Trophoblast cell (in vitro differentiated cells and primary cell): ENCODE measurements around the gene SGSM2.

ENCODE experiments used
- DNase-seq, 2 donors: peaks; one replicate each; pipeline ENCODE4 v3.0.0-alpha.2; 2016
- H2AFZ ChIP-seq: 2 replicates; pipeline ENCODE4 v1.6.1; 2013; ENCODE audit warnings: low read length, moderate library complexity, mild to moderate bottlenecking; ENCODE audit not compliant: insufficient read depth, poor library complexity
- H2AK5ac ChIP-seq: 2 replicates; pipeline ENCODE4 v1.6.1; 2013; ENCODE audit warnings: mild to moderate bottlenecking, low read length
- H2BK120ac ChIP-seq: 2 replicates; pipeline ENCODE4 v1.6.1; 2013; ENCODE audit warnings: low read length, mild to moderate bottlenecking, moderate library complexity; ENCODE audit not compliant: insufficient read depth, poor library complexity
- H2BK12ac ChIP-seq: 2 replicates; pipeline ENCODE4 v1.6.1; 2013; ENCODE audit warnings: mild to moderate bottlenecking, low read length, moderate library complexity
- H2BK5ac ChIP-seq: 2 replicates; pipeline ENCODE4 v1.6.1; 2013; ENCODE audit warnings: low read length, low read depth, moderate library complexity, mild to moderate bottlenecking; ENCODE audit not compliant: poor library complexity
- H3K14ac ChIP-seq: 2 replicates; pipeline ENCODE4 v1.6.1; 2013; ENCODE audit warnings: mild to moderate bottlenecking, low read length
- H3K18ac ChIP-seq: 2 replicates; pipeline ENCODE4 v1.6.1; 2013; ENCODE audit warnings: mild to moderate bottlenecking, low read length
- H3K23ac ChIP-seq: 2 replicates; pipeline ENCODE4 v1.6.1; 2013; ENCODE audit warnings: low read length
- H3K27ac ChIP-seq: 2 replicates; pipeline ENCODE4 v1.5.1; 2013; ENCODE audit warnings: low read depth, mild to moderate bottlenecking, inconsistent platforms, low read length, moderate library complexity
- H3K27me3 ChIP-seq: 2 replicates; pipeline ENCODE4 v1.6.1; 2013; ENCODE audit warnings: inconsistent platforms, mild to moderate bottlenecking, low read length, moderate library complexity; ENCODE audit not compliant: insufficient read depth
- H3K36me3 ChIP-seq, 2 experiments: 1 replicate in 1 of 2; 2 replicates in 1 of 2; pipeline ENCODE4 v1.6.1; 2013; ENCODE audit warnings: low read length in 2 of 2, mild to moderate bottlenecking in 2 of 2, moderate library complexity in 1 of 2; ENCODE audit not compliant: insufficient read depth in 2 of 2, control insufficient read depth in 1 of 2
- H3K4ac ChIP-seq: 2 replicates; pipeline ENCODE4 v1.6.1; 2013; ENCODE audit warnings: low read depth, mild to moderate bottlenecking, low read length, moderate library complexity
- H3K4me1 ChIP-seq, 2 experiments: 1 replicate in 1 of 2; 2 replicates in 1 of 2; pipeline ENCODE4 v1.6.1; 2013; ENCODE audit warnings: low read length in 2 of 2, mild to moderate bottlenecking in 2 of 2, moderate library complexity in 1 of 2; ENCODE audit not compliant: insufficient read depth in 2 of 2, control insufficient read depth in 1 of 2
- H3K4me2 ChIP-seq: 2 replicates; pipeline ENCODE4 v1.6.1; 2013; ENCODE audit warnings: inconsistent platforms, mild to moderate bottlenecking, low read length, moderate library complexity
- H3K4me3 ChIP-seq: 2 replicates; pipeline ENCODE4 v1.5.1; 2013; ENCODE audit warnings: mild to moderate bottlenecking, low read depth, low read length, inconsistent platforms
- H3K79me1 ChIP-seq: one replicate; pipeline ENCODE4 v1.6.1; 2013; ENCODE audit warnings: low read length
- H3K79me2 ChIP-seq: 2 replicates; pipeline ENCODE4 v1.6.1; 2013; ENCODE audit warnings: low read length, mild to moderate bottlenecking; ENCODE audit not compliant: control insufficient read depth, insufficient read depth, poor library complexity
- H3K9ac ChIP-seq: 2 replicates; pipeline ENCODE4 v1.6.1; 2013; ENCODE audit warnings: mild to moderate bottlenecking, low read length
- H3K9me3 ChIP-seq: 2 replicates; pipeline ENCODE4 v1.6.1; 2013; ENCODE audit warnings: low read depth, mild to moderate bottlenecking, control low read depth, inconsistent platforms, low read length; ENCODE audit not compliant: insufficient read depth
- H4K12ac ChIP-seq: 2 replicates; pipeline ENCODE4 v1.6.1; 2013; ENCODE audit warnings: low read depth, mild to moderate bottlenecking, low read length, moderate library complexity
- H4K8ac ChIP-seq: 2 replicates; pipeline ENCODE4 v1.6.1; 2013; ENCODE audit warnings: low read depth, mild to moderate bottlenecking, low read length, moderate library complexity
- H4K91ac ChIP-seq: one replicate; pipeline ENCODE4 v1.6.1; 2013; ENCODE audit warnings: low read depth, mild to moderate bottlenecking, low read length, moderate library complexity
- WGBS: extraction: QIAGEN DNeasy Blood & Tissue Kit; methylation state at CpG from one replicate; pipeline ENCODE4 v1.1.7; 2013; ENCODE audit warnings: missing lambda C conversion rate; ENCODE audit not compliant: insufficient read length, insufficient coverage; ENCODE audit errors: extremely low coverage; 5-methylcytosine and 5-hydroxymethylcytosine counted together

SGSM2 gene

DNA sequence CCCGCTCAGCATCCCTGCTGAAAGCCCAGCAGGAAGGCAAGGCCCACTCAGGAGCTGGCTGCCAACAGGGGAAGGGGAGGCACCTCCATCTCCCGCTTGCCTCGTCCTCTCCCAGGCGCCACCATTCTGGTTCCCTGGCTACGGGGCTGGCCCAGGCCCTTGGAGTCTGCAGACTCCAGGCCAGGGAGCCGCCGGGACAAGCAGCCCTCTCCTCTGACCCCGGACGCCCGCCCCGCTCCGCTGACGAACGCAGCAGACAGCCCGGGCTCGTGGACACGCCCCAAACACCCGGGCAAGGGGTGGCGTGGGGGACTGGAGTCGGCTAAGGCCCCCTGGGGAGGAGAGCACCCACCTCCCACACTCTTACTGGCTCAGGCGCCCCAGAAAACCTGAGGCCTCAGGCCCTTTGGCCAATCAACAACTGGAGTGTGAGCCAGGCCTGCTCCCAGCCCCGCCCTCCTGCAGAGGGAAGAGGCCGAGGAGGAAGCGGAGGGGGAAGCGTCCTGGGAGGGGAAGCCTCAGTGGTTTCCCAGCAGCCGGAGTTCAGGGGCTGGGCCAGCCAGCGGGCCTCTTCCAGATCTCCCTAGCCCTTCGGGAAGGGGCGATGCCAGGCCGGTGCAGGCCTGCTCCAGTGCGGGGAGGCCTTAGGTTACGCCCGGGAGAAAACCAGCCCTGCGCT, 59.4 kb downstream of the SGSM2 start:
- peak overlapping the region; percentile 95 for H4K91ac ChIP-seq
- H3K9me3 ChIP-seq = no peaks in the 10 kb centered on the region
- no CpG with 5 or more reads among the region's 34 CpGs for WGBS
- H3K4ac ChIP-seq = peak overlapping the region; percentile 44
- no peaks in the 10 kb centered on the region for H3K27me3 ChIP-seq
- peak overlapping the region; percentile 73 for H3K18ac ChIP-seq
- H4K8ac ChIP-seq = peak overlapping the region; percentile 72
- H3K4me1 ChIP-seq = peaks cover 41 to 44% of the 10 kb centered on the region in 2 experiments
- H3K23ac ChIP-seq = no peak overlapping the region
- H3K4me2 ChIP-seq = peak overlapping the region; percentile 70
- peaks cover 28% of the 10 kb centered on the region for H3K79me2 ChIP-seq
- peak overlapping the region; percentile 73 for H2AK5ac ChIP-seq
- H2AFZ ChIP-seq = peak overlapping the region; percentile 50
- peaks cover 55% of the 10 kb centered on the region for H3K79me1 ChIP-seq
- H4K12ac ChIP-seq = no peak overlapping the region
- no peaks in the 10 kb centered on the region for H3K36me3 ChIP-seq
- H3K27ac ChIP-seq = peak overlapping the region; percentile 91
- peak overlapping the region; percentile 59 for H3K14ac ChIP-seq
- H3K9ac ChIP-seq = peak overlapping the region; percentile 59
- H2BK12ac ChIP-seq = peak overlapping the region; percentile 44
- DNase-seq = peak; percentile 68 to 81
- peak overlapping the region; percentile 66 for H2BK5ac ChIP-seq
- H2BK120ac ChIP-seq = peak overlapping the region; percentile 43
- peak overlapping the region; percentile 26 for H3K4me3 ChIP-seq

- peak overlapping the region; percentile 57 for H3K4me2 ChIP-seq
- DNase-seq = no peak
- peaks cover 57% of the 10 kb centered on the region for H3K79me1 ChIP-seq
- H2BK12ac ChIP-seq = peak overlapping the region; percentile 74
- H3K27ac ChIP-seq = peak overlapping the region; percentile 88
- H3K14ac ChIP-seq = peak overlapping the region; percentile 59
- H2AK5ac ChIP-seq = peak overlapping the region; percentile 92
- WGBS = no CpG with 5 or more reads among the region's 12 CpGs
- no peak overlapping the region for H2AFZ ChIP-seq
- peak overlapping the region; percentile 50 for H3K9ac ChIP-seq
- no peaks in the 10 kb centered on the region for H3K27me3 ChIP-seq
- H2BK120ac ChIP-seq = peak overlapping the region; percentile 49
- H3K23ac ChIP-seq = no peak overlapping the region
- peak overlapping the region; percentile 30 for H4K12ac ChIP-seq
- H3K4ac ChIP-seq = peak overlapping the region; percentile 44
- H3K36me3 ChIP-seq = no peaks in the 10 kb centered on the region
- peaks cover 35 to 43% of the 10 kb centered on the region in 2 experiments for H3K4me1 ChIP-seq
- no peaks in the 10 kb centered on the region for H3K9me3 ChIP-seq
- no peak overlapping the region for H3K4me3 ChIP-seq
- peak overlapping the region; percentile 71 for H3K18ac ChIP-seq
- H2BK5ac ChIP-seq = peak overlapping the region; percentile 53
- peak overlapping the region; percentile 95 for H4K91ac ChIP-seq
- peak overlapping the region; percentile 72 for H4K8ac ChIP-seq
- H3K79me2 ChIP-seq = peaks cover 26% of the 10 kb centered on the region
Observed at GRCh38 chr17:2397247-2398171, 60.2 kb downstream of the SGSM2 start.

GRCh38 chr17:2398182-2398581, 60.9 kb downstream of the SGSM2 start:
- peak overlapping the region; percentile 82 for H3K14ac ChIP-seq
- peak overlapping the region; percentile 57 for H3K27ac ChIP-seq
- H2BK5ac ChIP-seq = peak overlapping the region; percentile 24
- H4K8ac ChIP-seq = no peak overlapping the region
- no peaks in the 10 kb centered on the region for H3K36me3 ChIP-seq
- H4K12ac ChIP-seq = peak overlapping the region; percentile 54
- H3K4me2 ChIP-seq = peak overlapping the region; percentile 60
- H3K79me2 ChIP-seq = peaks cover 25% of the 10 kb centered on the region
- H4K91ac ChIP-seq = peak overlapping the region; percentile 95
- no peaks in the 10 kb centered on the region for H3K9me3 ChIP-seq
- peaks cover 53% of the 10 kb centered on the region for H3K79me1 ChIP-seq
- no peaks in the 10 kb centered on the region for H3K27me3 ChIP-seq
- no CpG with 5 or more reads among the region's 10 CpGs for WGBS
- peak overlapping the region; percentile 92 for H2AK5ac ChIP-seq
- no peak overlapping the region for H3K9ac ChIP-seq
- peak overlapping the region; percentile 82 for H2AFZ ChIP-seq
- DNase-seq = no peak
- H3K4ac ChIP-seq = peak overlapping the region; percentile 44
- H3K4me1 ChIP-seq = peaks cover 35 to 44% of the 10 kb centered on the region in 2 experiments
- peak overlapping the region; percentile 48 for H2BK120ac ChIP-seq
- H2BK12ac ChIP-seq = peak overlapping the region; percentile 74
- peak overlapping the region; percentile 69 for H3K18ac ChIP-seq
- peak overlapping the region; percentile 45 for H3K4me3 ChIP-seq
- no peak overlapping the region for H3K23ac ChIP-seq
